Nephron progenitor cell (in vitro differentiated cells): ENCODE measurements around the gene SPACA9.

Experiments
- DNase-seq: peaks from one replicate; pipeline ENCODE4 v3.0.0; 2021
- H3K27ac Mint-ChIP-seq: 2 replicates; pipeline ENCODE4 v1.8.0; 2021; ENCODE audit warnings: mild to moderate bottlenecking, moderate library complexity, mixed read lengths
- H3K27me3 Mint-ChIP-seq: 2 replicates; pipeline ENCODE4 v1.8.0; 2021; ENCODE audit warnings: mild to moderate bottlenecking, low read depth, mixed read lengths; ENCODE audit not compliant: poor library complexity
- H3K36me3 Mint-ChIP-seq: 2 replicates; pipeline ENCODE4 v1.8.0; 2021; ENCODE audit warnings: low read depth, mixed read lengths
- H3K4me1 Mint-ChIP-seq: 2 replicates; pipeline ENCODE4 v1.8.0; 2021; ENCODE audit warnings: mixed read lengths
- H3K4me3 Mint-ChIP-seq: 2 replicates; pipeline ENCODE4 v1.8.0; 2021; ENCODE audit warnings: mild to moderate bottlenecking, moderate library complexity, mixed read lengths
- H3K9me3 Mint-ChIP-seq: 2 replicates; pipeline ENCODE4 v1.8.0; 2021; ENCODE audit warnings: mild to moderate bottlenecking, moderate library complexity, mixed read lengths
- CTCF ChIP-seq: fragments of 200-600 bp; sonication (generic); IDR thresholded peaks from 2 replicates; pipeline ENCODE4 v1.5.0; 2021; ENCODE audit warnings: antibody characterized with exemption

Gene SPACA9

GRCh38 chr9:132838291-132838690 lies 40.4 kb upstream of the SPACA9 start:
- Mint-ChIP-seq H3K36me3 (no peaks in the 10 kb centered on the region), H3K27me3 (peaks cover 8% of the 10 kb centered on the region), H3K4me3 (no peak overlapping the region), H3K27ac (no peak overlapping the region), H3K9me3 (no peaks in the 10 kb centered on the region), H3K4me1 (peaks cover 43% of the 10 kb centered on the region)
- no peak for TF ChIP-seq CTCF
- DNase-seq, result no peak

- no peak overlapping the region for H3K27ac Mint-ChIP-seq
- no peaks in the 10 kb centered on the region for H3K36me3 Mint-ChIP-seq
- no peak for TF ChIP-seq CTCF
- H3K4me1 Mint-ChIP-seq, result peaks cover 32% of the 10 kb centered on the region
- no peaks in the 10 kb centered on the region for H3K9me3 Mint-ChIP-seq
- H3K4me3 Mint-ChIP-seq, result no peak overlapping the region
- peaks cover 4% of the 10 kb centered on the region for H3K27me3 Mint-ChIP-seq
- DNase-seq, result no peak
Observed at GRCh38 chr9:132840980-132841379, 37.7 kb upstream of the SPACA9 start.

GRCh38 chr9:132842124-132843044 lies 36.3 kb upstream of the SPACA9 start:
- Mint-ChIP-seq H3K27ac (peak overlapping the region; percentile 86), H3K27me3 (peaks cover 4% of the 10 kb centered on the region), H3K36me3 (no peaks in the 10 kb centered on the region), H3K9me3 (no peaks in the 10 kb centered on the region), H3K4me1 (peaks cover 29% of the 10 kb centered on the region), H3K4me3 (no peak overlapping the region)
- TF ChIP-seq CTCF, result no peak
- DNase-seq, result no peak

- peaks cover 16% of the 10 kb centered on the region for H3K4me1 Mint-ChIP-seq
- no peak overlapping the region for H3K27ac Mint-ChIP-seq
- no peak for TF ChIP-seq CTCF
- no peaks in the 10 kb centered on the region for H3K27me3 Mint-ChIP-seq
- H3K36me3 Mint-ChIP-seq, result no peaks in the 10 kb centered on the region
- no peak for DNase-seq
- H3K9me3 Mint-ChIP-seq, result no peaks in the 10 kb centered on the region
- H3K4me3 Mint-ChIP-seq, result no peak overlapping the region
Observed at GRCh38 chr9:132846109-132846917, 32.4 kb upstream of the SPACA9 start.

- peaks cover 4% of the 10 kb centered on the region for H3K9me3 Mint-ChIP-seq
- no peak for DNase-seq
- H3K27ac Mint-ChIP-seq, result no peak overlapping the region
- H3K4me3 Mint-ChIP-seq, result no peak overlapping the region
- TF ChIP-seq CTCF, result no peak
- no peaks in the 10 kb centered on the region for H3K36me3 Mint-ChIP-seq
- no peaks in the 10 kb centered on the region for H3K27me3 Mint-ChIP-seq
- peaks cover 22% of the 10 kb centered on the region for H3K4me1 Mint-ChIP-seq
Observed at GRCh38 chr9:132846918-132847515, 31.7 kb upstream of the SPACA9 start.
